Dedifferentiated amniotic fluid mesenchymal stem cell (primary cell): Measurements from ENCODE around the gene LDB2.

Experiments
- DNase-seq: peaks from one replicate; pipeline ENCODE4 v3.0.0-alpha.2; 2016; ENCODE audit errors: extremely low spot score

LDB2 gene

GRCh38 chr4:16488084-16488483 is 410.4 kb downstream of the LDB2 start:
- DNase-seq, result no peak

- DNase-seq, result no peak
Measured at GRCh38 chr4:16484711-16485110, 413.7 kb downstream of the LDB2 start.

GRCh38 chr4:16483540-16483939 is 414.9 kb downstream of the LDB2 start:
- no peak for DNase-seq

DNA sequence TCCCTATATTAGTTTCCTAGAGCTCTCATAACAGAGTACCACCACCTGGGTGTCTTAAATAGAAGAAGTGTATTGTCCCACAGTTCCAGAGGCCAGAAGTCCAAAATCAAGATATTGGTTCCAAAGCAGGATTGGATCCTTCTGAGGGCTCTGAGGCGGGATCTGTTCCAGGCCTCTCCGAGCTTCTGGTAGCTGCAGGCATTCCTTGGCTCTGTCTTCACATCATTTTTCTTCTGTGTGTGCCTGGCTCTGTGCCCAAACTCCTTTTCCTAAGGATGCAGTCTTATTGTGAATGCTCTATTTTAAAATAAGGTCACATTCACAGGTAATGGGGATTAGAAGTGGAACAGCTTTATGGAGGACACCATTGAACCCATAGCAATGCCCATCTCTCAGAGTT is 418.4 kb downstream of the LDB2 start:
- DNase-seq, result no peak

GRCh38 chr4:16472537-16472936 is 425.9 kb downstream of the LDB2 start:
- DNase-seq, result no peak

GRCh38 chr4:16467061-16467460 is 431.4 kb downstream of the LDB2 start:
- DNase-seq, result no peak

DNA sequence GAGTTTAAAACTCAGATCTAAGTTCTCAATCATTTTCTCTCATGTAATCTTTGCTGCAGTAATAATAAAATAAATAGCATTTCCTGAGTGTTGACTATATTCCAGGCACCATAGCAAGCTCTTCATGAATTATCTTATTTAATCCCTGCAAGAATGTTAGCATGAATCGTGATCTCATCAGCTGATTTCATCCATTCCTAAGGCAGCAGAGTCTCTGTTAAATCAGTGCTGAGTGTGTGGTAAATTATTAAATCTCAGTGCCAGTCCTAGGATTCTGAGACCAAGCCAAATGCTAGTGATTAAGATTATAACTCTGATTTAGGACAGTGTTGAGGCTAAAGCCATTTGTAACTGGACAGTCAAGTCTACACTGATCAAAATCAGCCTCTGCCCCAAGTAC is 431.9 kb downstream of the LDB2 start:
- no peak for DNase-seq

DNA sequence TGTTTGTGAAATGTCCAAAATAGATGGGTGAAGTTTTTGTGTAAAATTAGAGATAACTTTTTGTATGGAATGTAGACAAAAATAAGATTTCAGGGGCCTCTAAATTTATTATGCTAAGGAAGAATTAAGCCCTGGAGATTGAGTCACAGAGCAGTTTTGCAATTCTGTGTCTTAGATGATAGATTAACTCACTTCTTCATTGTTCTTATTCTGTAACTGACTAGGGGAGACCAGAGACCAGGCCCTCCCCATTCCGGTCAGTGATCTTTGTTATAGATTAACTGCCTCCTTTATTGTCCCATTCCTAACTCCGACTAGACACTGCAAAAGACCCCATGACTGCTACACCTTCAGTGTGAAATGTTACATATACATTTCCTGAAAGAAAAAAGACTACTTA is 433.8 kb downstream of the LDB2 start:
- DNase-seq, result no peak

GRCh38 chr4:16462656-16463055 is 435.8 kb downstream of the LDB2 start:
- no peak for DNase-seq

GRCh38 chr4:16461362-16461761 is 437.1 kb downstream of the LDB2 start:
- DNase-seq, result no peak

GRCh38 chr4:16457944-16458343 is 440.5 kb downstream of the LDB2 start:
- no peak for DNase-seq
